Ovary (tissue), 9 donors: Measurements from ENCODE around the gene CDC42EP4. TPM values are rescaled to one million over a fixed set of nuclear protein-coding genes. Genes with fewer than 3 reads are reported as not detected.

Experiments
- DNase-seq, 5 donors: peaks; one replicate each; pipeline ENCODE4 v3.0.0-alpha.2; 2019 to 2020
- H3K27ac ChIP-seq, 2 donors: fragments of 200-600 bp; one replicate each; pipeline versions ENCODE4 v1.5.1 to v1.8.0; 2019 to 2022
- H3K27me3 ChIP-seq: fragments of 200-600 bp; one replicate; pipeline ENCODE4 v1.8.0; 2022
- H3K36me3 ChIP-seq: fragments of 200-600 bp; sonication (generic); one replicate; pipeline ENCODE4 v1.5.1; 2019
- H3K4me1 ChIP-seq: one replicate; pipeline ENCODE4 v1.8.1; 2013; ENCODE audit warnings: mild to moderate bottlenecking, moderate library complexity; ENCODE audit not compliant: insufficient read depth
- H3K4me3 ChIP-seq: fragments of 200-600 bp; sonication (generic); one replicate; pipeline ENCODE4 v1.5.1; 2017
- H3K9me3 ChIP-seq, 2 donors: fragments of 200-600 bp in 1 of 2; sonication (generic) in 1 of 2; one replicate each; pipeline versions ENCODE4 v1.5.1 to v1.8.1; 2013 to 2019; ENCODE audit warnings: mild to moderate bottlenecking in 1 of 2, moderate library complexity in 1 of 2
- EP300 ChIP-seq: sonication (generic); formaldehyde crosslinking; IDR thresholded peaks from one replicate; pipeline ENCODE4 v1.6.1; 2017; ENCODE audit warnings: antibody characterized with exemption
- POLR2A ChIP-seq: fragments of 450-650 bp; IDR thresholded peaks from one replicate; pipeline ENCODE4 v1.6.1; 2017; ENCODE audit warnings: antibody characterized with exemption, mild to moderate bottlenecking, moderate library complexity
- WGBS, 3 donors: extraction: QIAGEN DNeasy Blood & Tissue Kit in 1 of 3; methylation state at CpG; one replicate each; pipeline versions ENCODE4 v1.1.5 to v1.1.7; 2013 to 2017; 5-methylcytosine and 5-hydroxymethylcytosine counted together
- intact Hi-C, 4 donors: fragments of 100-400 bp; cut with DNase I; formaldehyde crosslinking; loops; one replicate each; pipeline versions ENCODE4 v1.11.0 to v1.15.1; 2022 to 2023
- polyA plus RNA-seq, 2 donors: library from polyadenylated mRNA; stranded (reverse); fragments of 200-250 nt in 1 of 2; fragments of 350-450 nt in 1 of 2; fragmentation: Illumina TruSeq in 1 of 2; extraction: RNeasy Lipid Tissue Mini Kit (QIAGEN cat#74804) in 1 of 2; gene quantifications; one replicate each; pipeline ENCODE4 v1.2.3, GENCODE V29; 2013 to 2014
- total RNA-seq, 7 donors: library from RNA; depleted of rRNA in 2 of 7; stranded (reverse); fragments of >200 nt in 2 of 7; fragmentation: NEBNext Ultra II Directional in 3 of 7; extraction: Animal tissue kit (Norgen Biotek cat#: 25700) in 3 of 7; gene quantifications; one replicate each; pipeline versions ENCODE4 v1.1.0 to v1.2.4, GENCODE V29; 2016 to 2023
- TF ChIP-seq, protein P1 (sequence below), 3 donors: fragments of 450-650 bp in 2 of 3; fragments of 200-600 bp in 1 of 3; IDR thresholded peaks; one replicate each; pipeline versions ENCODE4 v1.5.1 to v1.8.0; 2016 to 2022; ENCODE audit warnings: antibody characterized with exemption in 3 of 3, mild to moderate bottlenecking in 1 of 3
- donor health status: DM: no; HTN: no; CAD: no; lungs with moderate emphysema.
- donor health status: DM: no; HTN: no; CAD: no.
- donor health status: Bipolar disorder and iron deficiency.
- donor health status: DM: yes; HTN: yes; CAD: no.
- donor health status: DM: no; HTN: no; CAD: no.
- donor health status: DM: yes; HTN: yes; CAD: no.

The CDC42EP4 gene
- total and polyA plus RNA-seq, 9 donors = 59.0 to 171 (median 106) TPM

DNA sequence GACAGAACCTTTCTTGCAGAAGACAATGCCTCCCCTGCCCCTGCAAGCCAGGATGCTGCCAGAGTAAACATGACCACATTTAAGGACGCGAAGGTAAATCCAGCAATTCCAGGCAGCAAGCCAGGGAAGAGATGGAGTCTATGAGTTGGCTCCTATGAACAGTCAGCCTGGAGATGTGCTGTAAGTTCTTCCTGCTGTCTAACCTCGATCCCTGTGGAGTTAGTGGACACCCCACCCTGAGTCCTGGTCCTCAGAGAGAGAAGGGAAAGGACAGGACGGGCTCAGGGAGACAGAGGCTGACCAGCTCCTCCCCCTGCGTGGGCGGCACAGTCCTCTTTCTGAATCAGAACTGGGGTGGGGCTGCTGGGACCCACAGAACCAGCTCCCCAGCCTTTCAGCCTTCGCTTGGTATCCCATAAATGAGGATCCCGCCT, 24.9 kb downstream of the CDC42EP4 start:
- H3K27me3 ChIP-seq = no peaks in the 10 kb centered on the region
- WGBS, 3 donors = 52 to 66% (median 61%) methylated on average over 8 of the region's 8 CpGs
- TF ChIP-seq, protein P1, sequence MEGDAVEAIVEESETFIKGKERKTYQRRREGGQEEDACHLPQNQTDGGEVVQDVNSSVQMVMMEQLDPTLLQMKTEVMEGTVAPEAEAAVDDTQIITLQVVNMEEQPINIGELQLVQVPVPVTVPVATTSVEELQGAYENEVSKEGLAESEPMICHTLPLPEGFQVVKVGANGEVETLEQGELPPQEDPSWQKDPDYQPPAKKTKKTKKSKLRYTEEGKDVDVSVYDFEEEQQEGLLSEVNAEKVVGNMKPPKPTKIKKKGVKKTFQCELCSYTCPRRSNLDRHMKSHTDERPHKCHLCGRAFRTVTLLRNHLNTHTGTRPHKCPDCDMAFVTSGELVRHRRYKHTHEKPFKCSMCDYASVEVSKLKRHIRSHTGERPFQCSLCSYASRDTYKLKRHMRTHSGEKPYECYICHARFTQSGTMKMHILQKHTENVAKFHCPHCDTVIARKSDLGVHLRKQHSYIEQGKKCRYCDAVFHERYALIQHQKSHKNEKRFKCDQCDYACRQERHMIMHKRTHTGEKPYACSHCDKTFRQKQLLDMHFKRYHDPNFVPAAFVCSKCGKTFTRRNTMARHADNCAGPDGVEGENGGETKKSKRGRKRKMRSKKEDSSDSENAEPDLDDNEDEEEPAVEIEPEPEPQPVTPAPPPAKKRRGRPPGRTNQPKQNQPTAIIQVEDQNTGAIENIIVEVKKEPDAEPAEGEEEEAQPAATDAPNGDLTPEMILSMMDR (IDR thresholded peaks at IDR 0.05) = no peak
- no peak for TF ChIP-seq POLR2A
- TF ChIP-seq EP300 = no peak
- peak overlapping the region; percentile 51 to 86 for H3K27ac ChIP-seq
- no peaks in the 10 kb centered on the region for H3K9me3 ChIP-seq
- H3K4me1 ChIP-seq = peaks cover 76% of the 10 kb centered on the region
- intact Hi-C loops = no loop called here
- DNase-seq = peak in 2 of 5 donors; percentile 43
- no peaks in the 10 kb centered on the region for H3K36me3 ChIP-seq
- H3K4me3 ChIP-seq = no peak overlapping the region

DNA sequence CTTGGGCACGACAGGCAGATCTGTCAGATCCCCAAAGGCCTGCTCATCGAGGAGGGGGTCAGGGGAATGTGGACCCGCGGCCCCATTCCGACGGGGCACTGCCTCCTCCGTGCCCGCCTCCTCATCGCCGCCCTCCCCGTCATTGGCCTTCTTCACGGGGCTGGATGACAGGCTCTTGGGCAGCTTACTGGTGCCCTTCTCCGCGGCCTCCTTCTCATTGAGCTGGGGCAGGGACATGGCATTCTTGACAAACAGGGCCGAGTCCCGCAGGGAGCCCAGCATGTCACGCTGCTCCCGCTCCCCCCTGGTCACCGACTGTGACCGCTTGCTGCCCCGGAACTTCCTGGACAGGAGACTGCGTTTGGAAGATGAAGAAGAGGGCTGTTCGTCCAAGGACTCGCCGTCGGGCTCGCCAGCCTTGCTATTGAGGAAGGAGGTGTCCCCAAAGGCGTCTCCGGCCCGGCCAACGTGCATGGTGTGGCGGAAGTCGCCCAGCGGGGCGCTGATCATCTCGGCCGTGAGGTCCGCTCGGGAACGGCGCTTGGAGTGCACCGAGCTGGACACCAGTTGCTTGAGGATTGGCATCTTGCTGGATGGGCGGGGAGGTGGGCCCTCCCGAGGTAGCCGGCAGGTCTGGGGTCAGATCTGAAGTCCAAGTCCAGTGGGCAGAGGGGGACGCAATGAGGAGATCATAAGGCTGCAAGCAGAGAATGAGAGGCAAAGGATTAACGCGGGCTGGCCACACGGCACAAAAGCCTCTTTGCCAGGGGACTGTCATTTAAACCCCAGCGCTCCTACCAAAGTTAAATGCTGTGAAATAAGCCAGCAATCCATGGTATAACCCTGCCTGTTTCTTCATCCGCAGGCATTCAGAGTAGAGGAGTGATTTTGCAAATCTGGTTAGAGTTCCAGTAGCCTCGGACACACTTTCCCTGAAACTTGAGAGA, 25.6 kb downstream of the CDC42EP4 start:
- peak in 1 of 5 donors; percentile 58 for DNase-seq
- H3K4me3 ChIP-seq = no peak overlapping the region
- no peaks in the 10 kb centered on the region for H3K36me3 ChIP-seq
- no peaks in the 10 kb centered on the region for H3K9me3 ChIP-seq
- intact Hi-C loops = no loop called here
- H3K27me3 ChIP-seq = no peaks in the 10 kb centered on the region
- TF ChIP-seq, protein P1 (IDR thresholded peaks at IDR 0.05) = no peak
- TF ChIP-seq POLR2A (no peak), EP300 (no peak)
- peaks cover 70% of the 10 kb centered on the region for H3K4me1 ChIP-seq
- WGBS, 3 donors = 70 to 80% (median 76%) methylated on average over 52 of the region's 52 CpGs
- H3K27ac ChIP-seq = peak overlapping the region; percentile 60 to 86

DNA sequence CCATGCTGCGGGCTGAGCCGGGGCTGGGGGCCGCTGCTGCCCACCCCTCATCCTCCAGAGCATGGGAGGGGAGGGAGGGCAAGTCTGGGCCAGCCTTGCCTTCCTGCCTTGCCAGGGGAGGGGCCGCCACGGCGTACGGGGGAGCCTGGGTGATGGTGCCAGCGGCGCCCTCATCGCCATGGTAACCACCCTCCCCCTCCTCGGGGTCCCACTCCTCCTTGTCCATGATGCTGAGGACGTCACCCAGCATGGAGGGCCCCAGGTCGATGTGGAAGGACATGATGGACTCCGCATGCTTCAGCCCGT, 26.2 kb downstream of the CDC42EP4 start:
- 39 to 64% (median 53%) methylated on average over 15 of the region's 15 CpGs for WGBS, 3 donors
- Histone ChIP-seq H3K4me3 (no peak overlapping the region), H3K9me3 (no peaks in the 10 kb centered on the region), H3K27ac (peak overlapping the region; percentile 60 to 86), H3K4me1 (peaks cover 64% of the 10 kb centered on the region), H3K36me3 (no peaks in the 10 kb centered on the region), H3K27me3 (no peaks in the 10 kb centered on the region)
- TF ChIP-seq EP300 (no peak), POLR2A (no peak)
- intact Hi-C loops = no loop called here
- DNase-seq = peak in 2 of 5 donors; percentile 56 to 60

DNA sequence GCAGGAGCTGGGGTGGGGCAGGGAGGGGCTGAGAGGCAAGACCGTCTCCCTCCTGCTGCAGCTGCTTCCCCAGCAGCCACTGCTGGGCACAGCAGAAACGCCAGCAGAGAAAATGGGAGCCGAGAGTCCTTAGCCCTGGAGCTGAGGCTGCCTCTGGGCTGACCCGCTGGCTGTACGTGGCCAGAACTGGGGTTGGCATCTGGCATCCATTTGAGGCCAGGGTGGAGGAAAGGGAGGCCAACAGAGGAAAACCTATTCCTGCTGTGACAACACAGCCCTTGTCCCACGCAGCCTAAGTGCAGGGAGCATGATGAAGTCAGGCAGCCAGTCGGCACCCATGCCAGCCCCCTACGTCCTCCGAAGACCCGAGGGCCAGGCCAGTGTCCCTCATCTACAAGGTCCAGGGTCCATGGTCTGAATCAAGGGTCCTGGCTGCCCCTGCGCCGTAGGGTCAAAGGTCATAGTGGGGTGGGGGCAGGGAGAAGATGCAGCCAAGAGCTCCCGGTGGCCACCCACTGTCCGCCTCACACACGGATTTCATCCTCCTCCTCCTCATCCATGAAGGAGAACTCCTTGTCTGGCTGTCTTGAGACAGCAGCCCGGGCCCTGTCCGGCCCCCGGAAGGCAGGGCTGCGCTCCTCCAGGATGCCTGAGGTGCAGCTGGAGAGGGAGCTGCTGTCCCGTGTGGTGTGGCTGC, 26.7 kb downstream of the CDC42EP4 start:
- intact Hi-C loops = no loop called here
- WGBS, 3 donors = 31 to 45% (median 36%) methylated on average over 16 to 20 of the region's 20 CpGs
- no peaks in the 10 kb centered on the region for H3K9me3 ChIP-seq
- H3K4me1 ChIP-seq = peaks cover 62% of the 10 kb centered on the region
- peak in 3 of 5 donors; percentile 44 to 62 (median 62) for DNase-seq
- TF ChIP-seq, protein P1 (IDR thresholded peaks at IDR 0.05) = no peak
- H3K27me3 ChIP-seq = no peaks in the 10 kb centered on the region
- H3K36me3 ChIP-seq = no peaks in the 10 kb centered on the region
- no peak overlapping the region for H3K4me3 ChIP-seq
- peak overlapping the region; percentile 60 to 86 for H3K27ac ChIP-seq
